HG03097 (cell line): ENCODE results near the gene SKAP1.

ENCODE experiments used
- ATAC-seq: cut with Tn5 transposase; IDR thresholded peaks from one replicate; pipeline ENCODE4 v1.9.1; 2021; ENCODE audit not compliant: unreplicated experiment, low FRiP score

The SKAP1 gene

GRCh38 chr17:48095611-48096010 lies 334.4 kb downstream of the SKAP1 start:
- no peak for ATAC-seq

- no peak for ATAC-seq
Measured at GRCh38 chr17:48093341-48094045, 336.5 kb downstream of the SKAP1 start.

GRCh38 chr17:48084932-48085331 lies 345.1 kb downstream of the SKAP1 start:
- ATAC-seq, result no peak
